DMS 273 (cell line): Measurements from ENCODE around the gene SRSF2.
"Not testable (repeated sequence)": the region's sequence is repeated elsewhere in the genome, so short reads cannot be mapped to it uniquely, and the experiment has no call there.

Experiments used
- DNase-seq: peaks from one replicate; lab custom pipeline; 2025; ENCODE audit not compliant: unreplicated experiment; lab: John Stamatoyannopoulos, UW

The SRSF2 gene, protein sequence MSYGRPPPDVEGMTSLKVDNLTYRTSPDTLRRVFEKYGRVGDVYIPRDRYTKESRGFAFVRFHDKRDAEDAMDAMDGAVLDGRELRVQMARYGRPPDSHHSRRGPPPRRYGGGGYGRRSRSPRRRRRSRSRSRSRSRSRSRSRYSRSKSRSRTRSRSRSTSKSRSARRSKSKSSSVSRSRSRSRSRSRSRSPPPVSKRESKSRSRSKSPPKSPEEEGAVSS

DNA sequence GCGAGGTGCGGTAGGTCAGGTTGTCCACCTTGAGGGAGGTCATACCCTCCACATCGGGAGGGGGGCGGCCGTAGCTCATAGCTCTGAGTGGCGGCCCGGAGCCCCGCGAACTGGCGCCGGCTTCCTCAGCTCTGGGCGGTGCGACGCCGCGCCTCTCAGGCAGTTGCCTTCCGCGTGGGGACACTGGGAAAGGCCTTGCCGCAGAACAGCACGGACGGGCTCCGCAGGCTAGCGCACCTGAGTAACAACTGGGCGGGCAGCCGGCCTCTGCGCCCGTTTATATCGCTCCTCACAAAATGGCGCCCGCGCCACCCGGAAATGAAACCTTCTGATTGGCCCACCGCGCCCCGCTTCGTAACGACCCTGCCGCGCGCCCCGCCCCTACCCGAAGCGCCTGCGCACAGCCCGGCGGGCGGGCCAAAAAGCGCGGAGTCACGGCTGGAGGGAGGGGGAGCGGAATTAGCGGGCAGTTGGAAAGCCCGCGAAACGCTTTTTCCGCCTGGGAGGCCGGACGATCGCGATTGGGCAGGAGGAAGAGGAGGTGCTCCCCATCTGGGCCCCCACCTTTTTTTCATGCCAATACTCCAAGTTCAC is at the start of gene SRSF2:
TSS of gene SRSF2 (minus strand) at position 250 of the 594 bp plus-strand sequence. CDS start at position 79, 171 bp downstream.
- peak; percentile 100 for DNase-seq

GRCh38 chr17:76784926-76785325 is 47.8 kb upstream of the SRSF2 start:
- no peak for DNase-seq

DNA sequence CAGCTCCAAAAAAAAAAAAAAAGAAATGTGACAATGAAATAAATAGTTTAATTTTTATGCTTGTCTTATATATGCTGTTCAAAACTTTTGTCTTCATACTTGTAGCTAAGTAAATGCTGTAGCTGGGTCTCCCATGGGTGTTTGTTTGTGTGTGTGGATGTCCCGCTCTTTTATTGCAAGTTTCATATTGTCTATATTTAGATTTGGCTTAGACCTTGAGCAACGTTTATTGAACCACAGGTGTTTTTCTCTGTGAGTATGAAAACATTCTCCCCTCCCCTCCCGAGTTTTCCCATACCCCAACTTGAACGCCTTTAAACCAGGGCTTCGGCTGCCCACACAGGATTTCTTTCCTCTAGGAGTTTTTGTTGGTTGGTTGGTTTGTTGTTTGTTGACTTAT is 46.0 kb upstream of the SRSF2 start:
- DNase-seq = no peak

- DNase-seq = no peak
Measured at GRCh38 chr17:76781056-76781982, 44.2 kb upstream of the SRSF2 start.

GRCh38 chr17:76775021-76775600 is 38.0 kb upstream of the SRSF2 start:
- DNase-seq = no peak

DNA sequence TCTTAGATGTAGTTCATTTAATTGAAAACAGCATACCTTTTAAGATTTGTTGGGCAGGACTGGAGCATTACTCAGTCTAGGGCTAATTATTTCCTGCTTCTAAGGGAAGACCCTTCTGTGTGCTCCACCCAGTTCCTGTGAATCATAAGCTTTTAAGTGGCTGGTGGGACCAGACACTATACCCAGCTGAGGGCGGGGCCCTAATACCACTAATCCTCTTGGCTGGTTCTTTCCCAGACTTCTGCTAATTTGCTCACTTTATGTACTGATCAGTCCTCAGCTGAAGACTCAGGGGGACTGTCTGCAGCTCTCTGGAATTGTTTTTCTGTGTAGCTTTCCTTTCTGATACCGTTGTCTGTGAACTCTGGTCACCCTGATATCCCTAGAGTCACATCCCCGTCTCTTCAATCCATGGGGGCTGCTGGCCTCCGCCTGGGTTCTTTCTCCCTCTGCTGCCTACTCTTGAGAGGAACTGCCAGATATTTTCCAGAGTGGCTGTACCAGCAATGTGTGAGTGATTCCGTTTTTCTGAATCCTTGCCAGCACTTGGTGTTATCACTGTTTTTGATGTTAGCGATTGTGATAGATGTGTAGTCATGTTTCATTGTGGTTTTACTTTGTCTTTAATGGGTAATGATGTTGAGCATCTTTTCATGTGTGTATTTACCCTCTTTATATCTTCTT is 35.9 kb upstream of the SRSF2 start:
- DNase-seq = no peak

- DNase-seq = no peak
Measured at GRCh38 chr17:76758570-76758969, 21.4 kb upstream of the SRSF2 start.

DNA sequence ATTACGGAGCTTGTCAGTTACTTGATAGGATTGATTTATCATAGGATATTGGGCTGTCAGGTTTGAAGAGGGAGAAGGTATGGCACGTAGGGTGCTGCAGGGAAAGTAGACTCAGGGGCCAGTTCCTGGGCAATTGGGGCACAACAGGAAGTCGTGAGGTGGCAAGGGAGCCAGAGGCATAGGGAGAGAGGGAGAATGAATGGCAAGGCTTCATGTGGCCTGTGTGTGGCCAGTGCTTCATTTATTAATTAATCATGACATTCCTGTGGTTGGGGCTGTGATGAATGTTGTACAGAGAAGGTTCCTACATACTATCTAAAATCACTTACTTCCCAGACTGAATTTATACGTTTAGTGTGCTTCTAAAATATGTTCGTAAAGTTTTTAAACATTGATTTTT is 20.1 kb upstream of the SRSF2 start:
- no peak for DNase-seq

- DNase-seq = no peak
Measured at GRCh38 chr17:76755285-76755684, 18.2 kb upstream of the SRSF2 start.

GRCh38 chr17:76753061-76753961 is 16.2 kb upstream of the SRSF2 start:
- DNase-seq = no peak

- no peak for DNase-seq
Measured at GRCh38 chr17:76752006-76752405, 14.9 kb upstream of the SRSF2 start.

DNA sequence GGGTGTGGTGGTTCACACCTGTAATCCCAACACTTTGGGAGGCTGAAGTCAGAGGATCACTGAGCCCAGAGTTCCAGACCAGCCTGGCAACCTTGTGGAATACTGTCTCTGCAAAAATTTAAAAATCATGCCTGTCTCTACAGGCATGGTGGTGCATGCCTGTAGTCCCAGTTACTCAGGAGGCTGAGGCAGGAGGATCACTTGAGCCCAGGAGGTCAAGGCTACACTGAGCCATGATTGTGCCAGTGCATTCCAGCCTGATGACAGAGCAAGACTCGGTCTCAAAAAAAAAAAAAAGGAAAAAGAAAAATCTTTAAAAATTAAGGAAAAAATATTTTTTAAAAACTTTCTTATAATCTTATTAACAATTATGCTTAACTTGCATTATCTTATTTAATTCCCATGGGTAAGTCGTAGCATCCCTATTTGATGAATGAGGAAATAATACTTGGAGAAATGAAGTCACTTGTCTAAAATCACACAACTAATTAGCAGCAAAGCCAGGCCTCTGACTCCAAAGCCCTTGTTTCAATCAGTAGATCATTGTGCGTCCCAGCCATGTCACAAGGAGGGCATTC is 14.4 kb upstream of the SRSF2 start:
- DNase-seq = no peak

GRCh38 chr17:76748657-76749056 is 11.5 kb upstream of the SRSF2 start:
- no peak for DNase-seq

- no peak for DNase-seq
Measured at GRCh38 chr17:76747716-76748363, 10.7 kb upstream of the SRSF2 start.

GRCh38 chr17:76745785-76746184 is 8.7 kb upstream of the SRSF2 start:
- DNase-seq = not testable (repeated sequence)

- no peak for DNase-seq
Measured at GRCh38 chr17:76744747-76745146, 7.6 kb upstream of the SRSF2 start.

DNA sequence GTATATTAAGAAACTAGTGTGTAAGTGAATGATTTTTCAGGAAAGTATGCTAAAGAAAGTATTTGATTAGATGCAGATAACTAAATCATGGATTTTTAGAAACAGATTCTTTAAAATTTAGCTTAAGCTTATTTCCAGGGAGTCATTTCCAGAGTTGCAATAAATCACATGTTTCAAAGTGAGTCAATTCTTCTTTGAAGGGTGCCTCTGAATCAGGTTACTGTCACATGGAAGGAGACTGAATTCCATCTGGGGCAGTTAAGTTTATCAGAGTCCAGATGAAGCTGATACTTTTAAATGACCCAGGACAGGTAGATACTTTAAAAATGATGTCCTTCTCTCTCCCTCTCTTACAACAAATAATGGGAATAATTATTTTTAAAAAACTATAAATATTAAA is 5.8 kb upstream of the SRSF2 start:
- DNase-seq = no peak

DNA sequence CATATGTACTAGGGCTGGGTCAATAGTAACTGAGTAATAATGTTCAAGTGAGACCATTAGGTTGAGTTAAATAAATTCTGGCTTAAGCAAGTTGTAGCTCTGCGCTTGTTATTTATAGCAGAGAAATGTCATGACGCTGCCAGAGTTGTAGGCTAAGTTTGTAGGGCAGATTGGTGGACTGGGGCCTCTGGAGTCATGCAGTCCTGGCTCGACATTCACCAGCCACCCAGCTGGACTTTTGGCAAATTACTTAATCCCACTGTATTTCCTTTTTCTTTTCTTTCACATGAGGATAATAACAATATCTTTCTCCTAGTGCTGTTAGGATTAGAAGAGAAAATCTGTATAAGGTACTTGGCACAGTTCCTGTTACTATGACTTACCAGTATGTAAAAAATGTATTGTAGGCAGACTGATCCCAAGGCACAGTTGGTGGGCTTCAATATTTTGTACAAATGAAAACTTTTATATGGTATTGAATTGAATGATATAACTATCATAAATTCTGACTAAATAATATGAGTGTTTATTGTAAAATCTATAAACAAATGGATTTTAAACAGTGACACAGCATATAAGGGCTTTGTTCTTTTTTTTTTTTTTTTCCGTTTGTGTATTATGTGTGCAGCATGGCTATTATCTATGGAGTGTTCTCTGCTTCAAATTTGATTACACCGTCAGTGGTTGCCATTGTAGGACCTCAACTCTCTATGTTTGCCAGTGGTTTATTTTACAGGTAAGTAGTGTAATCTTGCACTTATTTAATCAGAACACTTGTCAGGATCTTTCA is 3.4 kb upstream of the SRSF2 start:
- DNase-seq = no peak
